ENCODE results near the gene IFT172.

The IFT172 gene

DNA sequence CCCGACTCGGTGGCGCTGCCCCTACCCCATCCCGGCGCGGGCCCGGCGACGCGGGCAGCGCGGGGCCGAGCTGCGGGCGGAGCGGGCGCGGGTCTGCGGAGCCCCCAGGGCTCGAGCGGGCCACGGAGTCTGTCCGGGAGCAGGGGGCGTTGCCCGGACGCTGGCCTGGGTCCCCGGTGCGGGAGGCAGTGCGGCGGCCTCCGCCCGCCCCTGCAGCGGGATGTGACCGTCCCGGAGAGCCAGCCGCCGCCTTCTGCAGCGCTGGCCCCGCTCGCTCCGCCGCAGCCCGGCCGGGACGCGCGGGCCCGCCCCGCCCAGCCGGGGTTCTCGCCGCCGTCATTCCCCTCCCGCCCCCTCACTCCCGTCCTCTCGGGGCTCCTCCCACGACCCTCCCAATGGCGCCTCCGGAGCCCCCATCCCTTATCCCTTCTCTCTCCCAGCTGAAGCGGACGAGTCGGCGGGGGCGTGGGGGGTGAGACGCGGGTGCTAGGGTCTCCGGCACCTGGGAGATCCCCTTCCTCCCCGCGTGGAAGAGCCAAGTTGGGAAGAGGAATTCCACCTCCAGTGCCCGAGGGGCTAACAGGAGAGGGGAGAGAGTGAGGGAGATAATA lies 5.5 kb upstream of the IFT172 start, which contains the start of gene FNDC4:
FNDC4 (minus strand) TSS at position 257 of the 611 bp plus-strand sequence. CDS start 521 bp downstream, outside the sequence.
- TF ChIP-seq, protein P1, sequence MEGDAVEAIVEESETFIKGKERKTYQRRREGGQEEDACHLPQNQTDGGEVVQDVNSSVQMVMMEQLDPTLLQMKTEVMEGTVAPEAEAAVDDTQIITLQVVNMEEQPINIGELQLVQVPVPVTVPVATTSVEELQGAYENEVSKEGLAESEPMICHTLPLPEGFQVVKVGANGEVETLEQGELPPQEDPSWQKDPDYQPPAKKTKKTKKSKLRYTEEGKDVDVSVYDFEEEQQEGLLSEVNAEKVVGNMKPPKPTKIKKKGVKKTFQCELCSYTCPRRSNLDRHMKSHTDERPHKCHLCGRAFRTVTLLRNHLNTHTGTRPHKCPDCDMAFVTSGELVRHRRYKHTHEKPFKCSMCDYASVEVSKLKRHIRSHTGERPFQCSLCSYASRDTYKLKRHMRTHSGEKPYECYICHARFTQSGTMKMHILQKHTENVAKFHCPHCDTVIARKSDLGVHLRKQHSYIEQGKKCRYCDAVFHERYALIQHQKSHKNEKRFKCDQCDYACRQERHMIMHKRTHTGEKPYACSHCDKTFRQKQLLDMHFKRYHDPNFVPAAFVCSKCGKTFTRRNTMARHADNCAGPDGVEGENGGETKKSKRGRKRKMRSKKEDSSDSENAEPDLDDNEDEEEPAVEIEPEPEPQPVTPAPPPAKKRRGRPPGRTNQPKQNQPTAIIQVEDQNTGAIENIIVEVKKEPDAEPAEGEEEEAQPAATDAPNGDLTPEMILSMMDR (IDR thresholded peaks at IDR 0.05; ENCODE audit: low read depth, low read length) = no peak
- peak; percentile 5 for DNase-seq (ENCODE audit: low read depth, low spot score)
- H3K4me3 ChIP-seq (ENCODE audit: low read depth, low read length) = peak within 1 kb of the TSS; percentile 73
- in situ Hi-C loops (cut with HindIII; ENCODE audit: low sequenced_read_pairs) = no loop called here

DNA sequence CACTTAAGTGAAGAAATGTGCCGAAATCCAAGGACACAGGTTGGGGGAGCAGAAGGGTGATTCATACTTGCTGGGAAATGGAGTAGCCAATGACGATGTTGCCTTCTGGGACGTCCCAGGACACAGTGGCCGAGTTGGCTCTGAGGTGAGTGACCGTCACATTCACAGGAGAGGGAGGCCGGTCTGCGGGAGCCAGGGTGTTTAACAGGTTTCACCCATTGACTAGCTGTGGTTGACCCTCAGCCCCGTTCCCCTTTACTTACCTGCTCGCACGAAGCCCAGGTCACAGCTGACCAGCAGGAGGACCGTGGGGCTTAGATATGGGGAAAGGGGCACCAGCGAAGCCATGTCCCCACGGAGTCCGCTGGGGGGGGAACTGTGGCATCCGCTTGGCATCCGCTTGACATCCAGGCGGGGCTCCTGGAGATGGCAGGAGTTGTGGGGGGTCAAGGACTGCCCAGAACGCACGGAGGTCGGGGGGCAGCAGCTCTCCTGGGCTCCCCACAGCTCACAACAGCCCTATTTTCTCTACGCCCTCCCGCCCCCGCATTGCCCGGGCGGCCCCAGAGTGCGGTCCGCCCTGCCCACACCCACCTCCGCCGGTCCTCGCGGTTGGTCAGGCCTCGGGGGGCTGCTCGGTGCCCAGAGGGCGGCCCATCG lies 4.9 kb upstream of the IFT172 start:
- peak; percentile 44 for DNase-seq (ENCODE audit: low read depth, low spot score)
- in situ Hi-C loops (cut with HindIII; ENCODE audit: low sequenced_read_pairs) = no loop called here
- TF ChIP-seq, protein P1 (IDR thresholded peaks at IDR 0.05; ENCODE audit: low read depth, low read length) = peak; percentile 7
- peak overlapping the region; percentile 73 for H3K4me3 ChIP-seq (ENCODE audit: low read depth, low read length)

DNA sequence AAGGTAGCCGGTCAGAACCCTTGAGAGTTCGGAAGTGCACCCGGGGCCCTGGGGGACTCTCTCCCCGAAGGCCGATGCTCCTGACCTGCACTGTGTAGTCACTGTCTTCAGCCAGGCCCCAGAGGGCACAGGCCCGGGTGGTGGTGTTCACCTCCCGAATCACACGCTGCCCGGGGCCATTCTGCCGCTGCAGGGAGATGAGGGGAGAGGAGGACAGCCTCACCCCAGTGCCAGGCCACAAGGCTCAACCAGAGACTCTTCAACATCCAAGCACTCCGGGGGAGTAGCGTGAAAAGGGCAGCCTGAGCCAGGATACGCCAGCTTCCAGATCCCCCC lies 4.4 kb upstream of the IFT172 start:
- H3K4me3 ChIP-seq (ENCODE audit: low read depth, low read length) = peak overlapping the region; percentile 73
- in situ Hi-C loops (cut with HindIII; ENCODE audit: low sequenced_read_pairs) = no loop called here
- TF ChIP-seq, protein P1 (IDR thresholded peaks at IDR 0.05; ENCODE audit: low read depth, low read length) = no peak
- DNase-seq (ENCODE audit: low read depth, low spot score) = no peak

DNA sequence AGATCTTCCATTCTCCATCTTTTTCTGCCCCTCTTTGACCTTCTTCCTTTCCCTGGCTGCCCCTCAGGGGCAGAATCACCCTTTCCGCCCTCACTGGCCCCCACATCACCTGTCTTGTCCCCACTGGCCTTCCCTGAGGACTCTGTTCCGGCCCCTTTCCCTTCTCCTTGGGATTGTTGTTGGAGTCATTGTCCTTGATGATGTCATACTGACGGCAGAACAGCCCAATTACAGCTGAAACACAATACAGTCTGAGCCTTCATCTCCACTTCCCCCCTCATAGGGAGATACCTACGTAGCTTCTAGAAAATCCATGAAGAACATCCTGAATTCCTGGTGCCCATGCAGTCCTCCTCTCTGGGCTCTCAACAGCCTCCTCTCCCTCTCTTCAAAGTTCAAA lies 3.0 kb upstream of the IFT172 start:
- in situ Hi-C loops (cut with HindIII; ENCODE audit: low sequenced_read_pairs) = no loop called here
- TF ChIP-seq, protein P1 (IDR thresholded peaks at IDR 0.05; ENCODE audit: low read depth, low read length) = no peak
- H3K4me3 ChIP-seq (ENCODE audit: low read depth, low read length) = no peak overlapping the region
- DNase-seq (ENCODE audit: low read depth, low spot score) = no peak

DNA sequence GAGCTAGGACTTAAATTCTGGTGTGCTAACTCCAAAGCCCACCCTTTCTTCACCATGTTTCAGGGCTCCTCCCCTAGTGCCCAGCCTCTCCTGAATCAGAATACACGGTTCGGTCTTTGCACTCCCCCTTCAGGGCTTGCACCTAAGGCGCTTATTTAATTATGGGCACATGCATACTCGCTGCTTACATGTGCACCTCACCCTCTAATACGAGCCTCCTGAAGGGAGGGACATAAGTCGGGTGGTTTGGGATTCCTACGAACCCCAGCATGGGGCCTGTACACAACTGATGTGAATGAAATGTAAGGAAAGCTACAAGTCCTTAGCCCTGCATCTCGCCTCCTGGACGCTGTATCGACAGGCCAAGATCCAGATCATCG lies 435 bp downstream of the IFT172 start:
- TF ChIP-seq, protein P1 (IDR thresholded peaks at IDR 0.05; ENCODE audit: low read depth, low read length) = peak; percentile 9
- DNase-seq (ENCODE audit: low read depth, low spot score) = no peak
- in situ Hi-C loops (cut with HindIII; ENCODE audit: low sequenced_read_pairs) = no loop called here
- peak overlapping the region; percentile 79 for H3K4me3 ChIP-seq (ENCODE audit: low read depth, low read length)

DNA sequence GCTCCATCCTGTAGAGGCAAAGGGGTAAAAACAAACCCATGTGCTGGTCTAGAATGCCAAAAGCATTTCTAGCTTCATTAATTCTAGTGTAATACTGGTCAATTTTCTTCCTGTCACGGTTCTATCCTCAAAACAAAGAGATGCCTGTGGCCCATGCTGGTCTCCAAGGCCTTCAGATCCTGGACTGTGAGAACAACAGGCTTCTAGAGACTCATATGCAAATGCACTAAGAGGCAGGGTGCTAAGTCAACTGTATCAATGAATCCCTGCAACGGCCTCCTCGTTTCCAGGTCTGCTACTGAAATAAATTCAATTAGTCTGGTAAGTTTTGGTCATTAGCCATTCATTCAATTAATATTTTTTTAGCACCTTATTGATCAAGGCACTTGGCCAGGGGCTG lies 4.0 kb downstream of the IFT172 start:
- H3K4me3 ChIP-seq (ENCODE audit: low read depth, low read length) = no peak overlapping the region
- no peak for DNase-seq (ENCODE audit: low read depth, low spot score)
- TF ChIP-seq, protein P1 (IDR thresholded peaks at IDR 0.05; ENCODE audit: low read depth, low read length) = no peak
- in situ Hi-C loops (cut with HindIII; ENCODE audit: low sequenced_read_pairs) = no loop called here

Measured in astrocyte of the spinal cord (primary cell).